Keratinocyte (primary cell): ENCODE measurements around the gene MORN2. TPM values are rescaled to one million over a fixed set of nuclear protein-coding genes. Genes with fewer than 3 reads are reported as not detected.

Source experiments
- DNase-seq: peaks from one replicate; pipeline ENCODE4 v3.0.0-alpha.2; 2011; ENCODE audit warnings: low read depth, missing footprints, low spot score
- FAIRE-seq: peaks from 2 replicates; lab custom pipeline; 2011; peaks lifted over from hg19 to GRCh38; lab: Jason Lieb, UNC
- H2AFZ ChIP-seq: 2 replicates; pipeline ENCODE4 v1.6.0; 2012; ENCODE audit warnings: low read length, control low read depth, inconsistent platforms; ENCODE audit not compliant: control insufficient read depth
- H3K27ac ChIP-seq: 2 replicates; pipeline ENCODE4 v1.5.1; 2011; ENCODE audit warnings: low read length; ENCODE audit not compliant: control insufficient read depth, insufficient read depth
- H3K27me3 ChIP-seq: 3 replicates; pipeline ENCODE4 v1.6.0; 2011; ENCODE audit warnings: low read length; ENCODE audit not compliant: control insufficient read depth, insufficient read depth; ENCODE audit errors: extremely low read depth
- H3K36me3 ChIP-seq, 2 experiments: 2 replicates in 1 of 2; 3 replicates in 1 of 2; pipeline ENCODE4 v1.5.1; 2011; ENCODE audit warnings: low read length in 2 of 2, mild to moderate bottlenecking in 1 of 2; ENCODE audit not compliant: control insufficient read depth in 2 of 2, insufficient read depth in 2 of 2; ENCODE audit errors: extremely low read depth in 1 of 2
- H3K4me1 ChIP-seq: 3 replicates; pipeline ENCODE4 v1.5.1; 2011; ENCODE audit warnings: low read length; ENCODE audit not compliant: control insufficient read depth, insufficient read depth; ENCODE audit errors: extremely low read depth
- H3K4me2 ChIP-seq: 3 replicates; pipeline ENCODE4 v1.6.0; 2011; ENCODE audit warnings: low read depth, low read length; ENCODE audit not compliant: control insufficient read depth, insufficient read depth; ENCODE audit errors: extremely low read depth
- H3K4me3 ChIP-seq, 3 experiments: fragments of 200-600 bp in 1 of 3; sonication (generic) in 1 of 3; 2 replicates in 2 of 3; 3 replicates in 1 of 3; pipeline ENCODE4 v1.5.1; 2011 to 2016; ENCODE audit warnings: low read length in 3 of 3, mild to moderate bottlenecking in 3 of 3, control low read depth in 2 of 3, inconsistent platforms in 1 of 3, low read depth in 1 of 3, mixed read lengths in 1 of 3, mixed run types in 1 of 3, moderate library complexity in 1 of 3; ENCODE audit not compliant: control insufficient read depth in 2 of 3, insufficient read depth in 2 of 3; ENCODE audit errors: extremely low read depth in 1 of 3
- H3K79me2 ChIP-seq: 2 replicates; pipeline ENCODE4 v1.6.0; 2012; ENCODE audit warnings: low read length; ENCODE audit not compliant: control insufficient read depth, insufficient read depth
- H3K9ac ChIP-seq: 3 replicates; pipeline ENCODE4 v1.6.0; 2011; ENCODE audit warnings: low read length; ENCODE audit not compliant: control insufficient read depth, insufficient read depth; ENCODE audit errors: extremely low read depth
- H3K9me1 ChIP-seq: 3 replicates; pipeline ENCODE4 v1.6.0; 2011; ENCODE audit warnings: low read length; ENCODE audit not compliant: control insufficient read depth, insufficient read depth; ENCODE audit errors: extremely low read depth
- H3K9me3 ChIP-seq: 2 replicates; pipeline ENCODE4 v1.5.1; 2012; ENCODE audit warnings: low read depth, low read length; ENCODE audit not compliant: control insufficient read depth
- H4K20me1 ChIP-seq: 3 replicates; pipeline ENCODE4 v1.6.0; 2011; ENCODE audit warnings: low read length; ENCODE audit not compliant: control insufficient read depth, insufficient read depth; ENCODE audit errors: extremely low read depth
- CTCF ChIP-seq, 3 experiments: IDR thresholded peaks in 1 of 3; conservative IDR thresholded peaks in 1 of 3; optimal IDR thresholded peaks in 1 of 3; 2 replicates in 2 of 3; 3 replicates in 1 of 3; pipeline versions ENCODE3 to v1.5.1; 2011; ENCODE audit warnings: low read length in 3 of 3, mild to moderate bottlenecking in 3 of 3, moderate library complexity in 2 of 3, control low read depth in 1 of 3, inconsistent platforms in 1 of 3; ENCODE audit not compliant: insufficient read depth in 2 of 3; ENCODE audit errors: extremely low read depth in 1 of 3
- EZH2 ChIP-seq: IDR thresholded peaks from one replicate; pipeline ENCODE4 v1.6.1; 2012; ENCODE audit warnings: inconsistent platforms, mild to moderate bottlenecking, low read length, moderate library complexity
- dilution Hi-C: fragments of 300-500 bp; cut with MboI; formaldehyde crosslinking; loops from one replicate; pipeline ENCODE4 v1.7.0; 2020; ENCODE audit warnings: low sequenced_read_pairs; ENCODE audit not compliant: extremely low pct_ligation_motif_present
- polyA plus RNA-seq, 5 experiments: library from polyadenylated mRNA; depleted of rRNA in 3 of 5; stranded (reverse) in 3 of 5; stranded (forward) in 1 of 5; unstranded in 1 of 5; fragments of >200 nt; gene quantifications; 1 replicate in 1 of 5; 2 replicates in 3 of 5; 3 replicates in 1 of 5; pipeline versions ENCODE4 v1.2.1 to v1.2.3, GENCODE V29; 2011 to 2012; ENCODE audit warnings: missing spikeins in 2 of 5, low read depth in 1 of 5, low replicate concordance in 1 of 5

The MORN2 gene
- polyA plus RNA-seq, 1 donor (not counting 4 experiments of a cell fraction or from before 2014, with no cell fraction given), result 22.5 TPM

- no peak overlapping the region for H3K4me2 ChIP-seq
- H3K9me3 ChIP-seq, result no peaks in the 10 kb centered on the region
- no peaks in the 10 kb centered on the region for H4K20me1 ChIP-seq
- no peaks in the 10 kb centered on the region for H3K27me3 ChIP-seq
- FAIRE-seq (no peak), DNase-seq (no peak)
- no peak overlapping the region for H2AFZ ChIP-seq
- peaks cover 34% of the 10 kb centered on the region for H3K79me2 ChIP-seq
- peaks cover 0 to 5% of the 10 kb centered on the region in 2 experiments for H3K36me3 ChIP-seq
- TF ChIP-seq CTCF (optimal IDR thresholded peaks at IDR 0.05 in 1 of 3, IDR thresholded peaks at IDR 0.05 in 1 of 3, conservative IDR thresholded peaks at IDR 0.05 in 1 of 3; ENCODE audit: extremely low read depth in 1 of 3, insufficient read depth in 2 of 3, low read length in 3 of 3) (no peak), EZH2 (no peak)
- no peak overlapping the region for H3K27ac ChIP-seq
- no peaks in the 10 kb centered on the region for H3K9me1 ChIP-seq
- H3K4me1 ChIP-seq, result peaks cover 23% of the 10 kb centered on the region
- H3K9ac ChIP-seq, result no peak overlapping the region
- dilution Hi-C loops, result no loop called here
- H3K4me3 ChIP-seq, result no peak overlapping the region
These were observed 4.3 kb upstream of the MORN2 start for GRCh38 chr2:38871432-38871831.

- H2AFZ ChIP-seq, result no peak overlapping the region
- no peaks in the 10 kb centered on the region for H3K36me3 ChIP-seq
- H3K9ac ChIP-seq, result no peak overlapping the region
- no peaks in the 10 kb centered on the region for H3K9me1 ChIP-seq
- no peaks in the 10 kb centered on the region for H3K27me3 ChIP-seq
- no peak overlapping the region for H3K4me3 ChIP-seq
- TF ChIP-seq CTCF (optimal IDR thresholded peaks at IDR 0.05 in 1 of 3, IDR thresholded peaks at IDR 0.05 in 1 of 3, conservative IDR thresholded peaks at IDR 0.05 in 1 of 3; ENCODE audit: extremely low read depth in 1 of 3, insufficient read depth in 2 of 3, low read length in 3 of 3), result no peak
- TF ChIP-seq EZH2, result no peak
- FAIRE-seq, result no peak
- dilution Hi-C loops, result no loop called here
- no peak overlapping the region for H3K27ac ChIP-seq
- no peak overlapping the region for H3K4me2 ChIP-seq
- peaks cover 13% of the 10 kb centered on the region for H3K4me1 ChIP-seq
- no peaks in the 10 kb centered on the region for H4K20me1 ChIP-seq
- no peak for DNase-seq
- peaks cover 31% of the 10 kb centered on the region for H3K79me2 ChIP-seq
- H3K9me3 ChIP-seq, result no peaks in the 10 kb centered on the region
These were observed 2.0 kb upstream of the MORN2 start for GRCh38 chr2:38873763-38874162.
